Gastrocnemius medialis (tissue), 4 donors: ENCODE measurements around the gene SIN3A. TPM values are rescaled to one million over a fixed set of nuclear protein-coding genes. Genes with fewer than 3 reads are reported as not detected.
A peak's percentile ranks its signal among the peaks of the same experiment; 100 is the strongest.
"Not testable (repeated sequence)": the region's sequence is repeated elsewhere in the genome, so short reads cannot be mapped to it uniquely, and the experiment has no call there.

ENCODE experiments used
- ATAC-seq, 2 donors: fragments of 150-250 bp; one replicate each; pipeline ENCODE4 v1.9.1; 2016
- DNase-seq, 2 donors: peaks; one replicate each; pipeline ENCODE4 v3.0.0-alpha.2; 2019
- H3K27ac ChIP-seq, 4 donors: fragments of 200-600 bp; sonication (generic); 1 replicate in 1 of 4; 2 replicates in 3 of 4; pipeline ENCODE4 v1.5.1; 2016 to 2018; ENCODE audit warnings: mild to moderate bottlenecking in 2 of 4, moderate library complexity in 1 of 4
- H3K27me3 ChIP-seq, 3 donors: fragments of 200-600 bp; sonication (generic) in 2 of 3; 1 replicate in 1 of 3; 2 replicates in 2 of 3; pipeline versions ENCODE4 v1.5.1 to v1.6.0; 2016 to 2019; ENCODE audit warnings: mild to moderate bottlenecking in 1 of 3, moderate library complexity in 1 of 3
- H3K36me3 ChIP-seq, 2 donors: fragments of 200-600 bp; sonication (generic) in 1 of 2; one replicate each; pipeline ENCODE4 v1.5.1; 2017 to 2018
- H3K4me1 ChIP-seq, 2 donors: fragments of 200-600 bp; sonication (generic) in 1 of 2; one replicate each; pipeline ENCODE4 v1.5.1; 2016 to 2017; ENCODE audit warnings: mild to moderate bottlenecking in 2 of 2
- H3K4me3 ChIP-seq, 4 donors: fragments of 200-600 bp; sonication (generic) in 3 of 4; 1 replicate in 1 of 4; 2 replicates in 3 of 4; pipeline ENCODE4 v1.5.1; 2016 to 2019; ENCODE audit warnings: mild to moderate bottlenecking in 2 of 4
- H3K9me3 ChIP-seq, 3 donors: fragments of 200-600 bp; sonication (generic) in 2 of 3; 1 replicate in 1 of 3; 2 replicates in 2 of 3; pipeline ENCODE4 v1.5.1; 2016 to 2019
- POLR2A ChIP-seq, 2 donors: fragments of 450-650 bp; IDR thresholded peaks; one replicate each; pipeline ENCODE4 v1.6.1; 2017; ENCODE audit warnings: antibody characterized with exemption in 2 of 2, mild to moderate bottlenecking in 2 of 2, moderate library complexity in 2 of 2
- in situ Hi-C, 4 donors: fragments of 200-750 bp; cut with MboI; loops; one replicate each; pipeline versions ENCODE4 v1.15.0 to v1.8.0; 2017; ENCODE audit warnings: low sequenced_read_pairs in 4 of 4
- intact Hi-C: fragments of 100-400 bp; cut with DNase I; formaldehyde crosslinking; loops from one replicate; pipeline ENCODE4 v1.15.1; 2023; ENCODE audit warnings: low total_unique reads
- total RNA-seq, 4 donors: library from RNA; depleted of rRNA; stranded (reverse); fragments of >200 nt; gene quantifications; one replicate each; pipeline versions ENCODE4 v1.1.0 to v1.2.3, GENCODE V29; 2016
- TF ChIP-seq, protein P1 (sequence below), 5 experiments: fragments of 450-650 bp in 3 of 5; fragments of 200-600 bp in 2 of 5; sonication (generic) in 2 of 5; IDR thresholded peaks in 4 of 5; conservative IDR thresholded peaks in 1 of 5; 1 replicate in 4 of 5; 2 replicates in 1 of 5; pipeline ENCODE4 v1.5.1; 2016 to 2019; ENCODE audit warnings: antibody characterized with exemption in 5 of 5, mild to moderate bottlenecking in 3 of 5, moderate library complexity in 3 of 5

Gene SIN3A
- 10 to 100 TPM; 16.1 to 25.3 (median 21.0) TPM for total RNA-seq

DNA sequence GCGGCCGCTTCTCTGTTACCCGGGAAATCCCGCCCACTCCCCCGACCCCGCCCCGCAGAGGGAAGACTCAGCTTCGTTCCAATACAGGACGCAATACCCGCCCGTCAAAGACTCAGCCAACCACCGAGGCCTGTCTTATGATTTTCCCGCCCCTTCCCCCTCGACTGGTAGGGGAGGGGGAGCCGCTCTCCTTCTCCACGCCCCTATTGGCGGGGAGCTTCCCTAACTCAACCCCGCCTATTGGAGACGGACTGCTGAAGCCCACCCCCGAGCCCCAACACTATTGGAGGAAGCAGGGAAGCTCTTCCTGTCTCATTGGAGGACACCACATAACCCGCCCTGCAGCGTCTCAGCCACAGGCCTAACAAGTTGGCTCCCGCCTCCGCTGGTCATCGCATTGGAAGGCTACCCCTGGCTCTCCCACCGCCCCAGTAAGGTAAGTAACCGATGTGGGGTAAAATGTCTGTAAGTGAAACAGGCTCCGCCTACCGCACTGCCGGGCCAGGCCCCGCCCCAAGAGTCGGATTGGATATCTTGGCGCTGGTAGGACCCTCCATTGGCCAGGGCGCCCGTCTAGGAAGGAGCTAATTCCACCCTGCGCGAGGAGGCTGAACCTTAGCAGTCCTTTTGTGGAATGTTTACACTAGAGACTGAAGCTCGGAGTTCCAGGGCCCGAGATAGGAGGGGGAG lies at the start of gene SIN3A:
Gene SIN3A, minus strand, starts transcription at position 17 of the 690 bp plus-strand sequence. CDS start 21,315 bp downstream, outside the sequence.
- H3K27me3 ChIP-seq: no peaks in the 10 kb centered on the region
- peaks cover 31 to 38% of the 10 kb centered on the region in 2 donors for H3K4me1 ChIP-seq
- H3K4me3 ChIP-seq: peak within 1 kb of the TSS; percentile 83 to 98 (median 87)
- TF ChIP-seq, protein P1, sequence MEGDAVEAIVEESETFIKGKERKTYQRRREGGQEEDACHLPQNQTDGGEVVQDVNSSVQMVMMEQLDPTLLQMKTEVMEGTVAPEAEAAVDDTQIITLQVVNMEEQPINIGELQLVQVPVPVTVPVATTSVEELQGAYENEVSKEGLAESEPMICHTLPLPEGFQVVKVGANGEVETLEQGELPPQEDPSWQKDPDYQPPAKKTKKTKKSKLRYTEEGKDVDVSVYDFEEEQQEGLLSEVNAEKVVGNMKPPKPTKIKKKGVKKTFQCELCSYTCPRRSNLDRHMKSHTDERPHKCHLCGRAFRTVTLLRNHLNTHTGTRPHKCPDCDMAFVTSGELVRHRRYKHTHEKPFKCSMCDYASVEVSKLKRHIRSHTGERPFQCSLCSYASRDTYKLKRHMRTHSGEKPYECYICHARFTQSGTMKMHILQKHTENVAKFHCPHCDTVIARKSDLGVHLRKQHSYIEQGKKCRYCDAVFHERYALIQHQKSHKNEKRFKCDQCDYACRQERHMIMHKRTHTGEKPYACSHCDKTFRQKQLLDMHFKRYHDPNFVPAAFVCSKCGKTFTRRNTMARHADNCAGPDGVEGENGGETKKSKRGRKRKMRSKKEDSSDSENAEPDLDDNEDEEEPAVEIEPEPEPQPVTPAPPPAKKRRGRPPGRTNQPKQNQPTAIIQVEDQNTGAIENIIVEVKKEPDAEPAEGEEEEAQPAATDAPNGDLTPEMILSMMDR (IDR thresholded peaks at IDR 0.05 in 4 of 5, conservative IDR thresholded peaks at IDR 0.05 in 1 of 5): no peak
- TF ChIP-seq POLR2A (IDR thresholded peaks at IDR 0.05): peak; percentile 61 to 83
- in situ Hi-C loops: no loop called here
- DNase-seq: peak; percentile 100
- H3K36me3 ChIP-seq: no peaks in the 10 kb centered on the region
- H3K27ac ChIP-seq: peak within 1 kb of the TSS; percentile 99 to 100 (median 100)
- peak; percentile 49 to 55 for ATAC-seq
- H3K9me3 ChIP-seq: no peaks in the 10 kb centered on the region
- intact Hi-C loops: loop anchor here (1.0 to 10.0 kb wide), 4 partner anchors 188 to 1973 kb away; partner anchors contain the start of genes HMG20A, IMP3, PEAK1 and PML

DNA sequence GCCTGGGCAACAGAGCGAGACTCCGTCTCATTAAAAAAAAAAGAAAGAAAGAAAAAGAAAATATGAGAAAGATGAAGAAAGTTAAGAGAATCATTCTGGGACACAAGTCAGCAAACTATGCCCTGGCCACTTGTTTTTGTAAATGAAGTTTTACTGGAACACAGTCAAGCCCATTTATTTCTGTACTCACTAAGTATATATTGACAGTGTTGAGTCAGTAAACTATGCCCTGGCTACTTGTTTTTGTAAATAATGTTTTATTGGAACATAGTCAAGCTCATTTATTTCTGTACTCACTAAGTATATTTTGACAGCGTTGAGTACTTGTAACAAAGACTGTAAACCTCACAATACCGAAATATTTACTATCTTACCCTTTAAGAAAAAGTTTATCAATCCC lies 42.2 kb upstream of the SIN3A start:
- Histone ChIP-seq H3K27ac (no peak overlapping the region), H3K4me3 (no peak overlapping the region), H3K4me1 (no peaks in the 10 kb centered on the region), H3K36me3 (peaks cover 0 to 20% of the 10 kb centered on the region in 2 donors), H3K9me3 (no peaks in the 10 kb centered on the region), H3K27me3 (no peaks in the 10 kb centered on the region)
- intact Hi-C loops (no loop called here), in situ Hi-C loops (no loop called here)
- ATAC-seq (no peak), DNase-seq (no peak)
- no peak for TF ChIP-seq POLR2A (IDR thresholded peaks at IDR 0.05)

DNA sequence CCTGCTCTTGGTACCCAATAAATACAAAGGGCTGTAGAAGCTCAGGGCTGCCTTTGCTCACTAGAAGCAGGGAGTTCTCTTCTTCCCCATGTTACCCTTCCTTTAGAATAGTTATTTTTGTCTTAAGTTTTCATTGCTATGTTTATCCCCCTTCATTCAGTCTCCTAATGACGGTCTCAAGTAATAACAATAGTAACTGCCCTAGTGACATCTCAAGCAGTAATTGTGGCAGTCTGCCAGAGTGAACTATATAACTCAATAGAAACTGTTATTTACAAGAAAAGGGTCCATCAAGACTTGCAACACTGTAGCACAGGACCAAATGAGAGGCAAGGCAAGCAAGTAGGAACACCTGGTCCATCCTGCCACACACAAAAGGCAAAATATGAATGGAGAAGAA lies 32.5 kb upstream of the SIN3A start:
- Histone ChIP-seq H3K27ac (no peak overlapping the region), H3K9me3 (no peaks in the 10 kb centered on the region), H3K4me3 (no peak overlapping the region), H3K27me3 (no peaks in the 10 kb centered on the region), H3K36me3 (peaks cover 0 to 4% of the 10 kb centered on the region in 2 donors), H3K4me1 (no peaks in the 10 kb centered on the region)
- ATAC-seq: no peak
- DNase-seq: no peak
- no peak for TF ChIP-seq POLR2A (IDR thresholded peaks at IDR 0.05)
- TF ChIP-seq, protein P1 (IDR thresholded peaks at IDR 0.05 in 4 of 5, conservative IDR thresholded peaks at IDR 0.05 in 1 of 5): no peak
- intact Hi-C loops: no loop called here
- in situ Hi-C loops: no loop called here

DNA sequence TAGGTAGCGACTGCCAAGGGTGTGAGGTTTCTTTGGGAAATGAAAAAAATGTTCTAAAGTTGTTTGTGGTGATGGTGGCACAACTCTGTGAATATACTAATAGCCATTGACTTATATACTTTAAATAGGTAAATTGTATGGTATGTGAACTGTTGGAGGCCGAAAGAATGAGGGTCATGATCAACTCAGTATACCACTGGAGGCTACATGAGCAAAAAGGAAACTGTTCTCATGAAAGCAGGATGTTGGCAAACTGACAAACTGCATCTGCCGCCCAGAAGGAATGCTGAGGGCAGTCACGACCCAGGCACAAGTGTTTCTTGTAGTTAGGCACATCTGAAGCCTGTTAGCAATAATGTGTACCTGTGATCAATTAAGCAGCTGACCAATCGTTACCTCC lies 32.1 kb upstream of the SIN3A start:
- DNase-seq, H3K9me3 ChIP-seq, H3K27ac ChIP-seq, in situ Hi-C loops, ATAC-seq, H3K4me3 ChIP-seq, H3K36me3 ChIP-seq, H3K27me3 ChIP-seq, H3K4me1 ChIP-seq, intact Hi-C loops: not testable (repeated sequence)

DNA sequence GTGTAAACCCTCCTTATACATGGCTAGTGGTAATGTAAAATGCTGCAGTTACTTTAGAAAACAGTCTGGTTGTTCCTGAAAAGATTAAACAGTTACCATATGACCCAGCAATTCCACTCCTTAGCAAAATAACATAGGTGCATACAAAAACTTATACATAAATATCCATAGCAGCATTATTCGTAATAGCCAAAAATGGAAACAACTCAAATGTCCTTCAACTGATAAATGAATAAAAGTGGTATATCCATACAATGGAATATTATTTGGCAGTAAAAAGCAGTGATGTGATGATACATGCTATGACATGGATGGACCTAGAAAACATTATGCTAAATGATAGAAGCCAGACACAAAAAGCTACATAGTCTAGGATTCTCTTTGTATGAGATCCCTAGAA lies 31.6 kb upstream of the SIN3A start:
- no peak for ATAC-seq
- in situ Hi-C loops: no loop called here
- peaks cover 0 to 13% of the 10 kb centered on the region in 2 donors for H3K36me3 ChIP-seq
- H3K4me1 ChIP-seq: no peaks in the 10 kb centered on the region
- no peak for DNase-seq
- no peak for TF ChIP-seq POLR2A (IDR thresholded peaks at IDR 0.05)
- TF ChIP-seq, protein P1 (IDR thresholded peaks at IDR 0.05 in 4 of 5, conservative IDR thresholded peaks at IDR 0.05 in 1 of 5): no peak
- H3K27ac ChIP-seq: no peak overlapping the region
- intact Hi-C loops: no loop called here
- no peak overlapping the region for H3K4me3 ChIP-seq
- H3K27me3 ChIP-seq: no peaks in the 10 kb centered on the region
- H3K9me3 ChIP-seq: no peaks in the 10 kb centered on the region

DNA sequence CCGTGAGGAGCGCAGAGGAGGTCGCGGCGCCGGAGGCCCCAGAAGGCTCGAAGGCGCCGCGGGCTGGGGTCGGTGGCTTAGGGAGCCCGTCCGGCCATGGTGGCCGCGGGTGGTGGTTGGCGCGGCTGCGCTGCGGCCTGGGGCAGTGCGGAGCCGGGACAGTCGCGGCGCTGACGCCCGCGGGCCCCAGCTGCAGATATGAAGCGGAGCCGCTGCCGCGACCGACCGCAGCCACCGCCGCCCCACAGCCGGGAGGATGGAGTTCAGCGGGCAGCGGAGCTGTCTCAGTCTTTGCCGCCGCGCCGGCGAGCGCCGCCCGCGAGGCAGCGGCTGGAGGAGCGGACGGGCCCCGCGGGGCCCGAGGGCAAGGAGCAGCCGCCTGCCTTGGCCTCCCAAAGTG lies 29.0 kb upstream of the SIN3A start:
- intact Hi-C loops, ATAC-seq, H3K9me3 ChIP-seq, H3K27me3 ChIP-seq, H3K4me1 ChIP-seq, H3K4me3 ChIP-seq, H3K27ac ChIP-seq, DNase-seq, in situ Hi-C loops: not testable (repeated sequence)
- H3K36me3 ChIP-seq: peaks cover 0 to 17% of the 10 kb centered on the region in 2 donors
